ENCODE measurements around the gene TUBB2B. TPM values are rescaled to one million over a fixed set of nuclear protein-coding genes. Genes with fewer than 3 reads are reported as not detected.

The TUBB2B gene
- total and polyA plus RNA-seq, 2 donors (not counting 3 experiments of a cell fraction or from before 2014, with no cell fraction given), result 5.1 to 8.3 TPM

- H3K27ac ChIP-seq (ENCODE audit: insufficient read depth, low read depth, low read length), result no peak overlapping the region
- no peaks in the 10 kb centered on the region for H3K4me1 ChIP-seq (ENCODE audit: control insufficient read depth, extremely low read depth, insufficient read depth, low read length)
- BruUV-seq (replicated peaks), result no TSS peak
- H3K9me3 ChIP-seq (replicated peaks; ENCODE audit: control insufficient read depth, insufficient read depth, low read length), result no peaks in the 10 kb centered on the region
- intact Hi-C loops (cut with micrococcal nuclease), result no loop called here
- dilution Hi-C loops (cut with MboI; ENCODE audit: extremely low pct_ligation_motif_present, low sequenced_read_pairs), result no loop called here
- no peak for FAIRE-seq
- H3K36me3 ChIP-seq (ENCODE audit: control insufficient read depth in 2 of 2, extremely low read depth in 1 of 2, insufficient read depth in 2 of 2, low read length in 2 of 2), result no peaks in the 10 kb centered on the region
- peaks cover 18 to 22% of the 10 kb centered on the region in 2 experiments for H3K27me3 ChIP-seq (ENCODE audit: control insufficient read depth in 2 of 2, insufficient read depth in 2 of 2, low read length in 2 of 2)
- no peak for TF ChIP-seq JUN (IDR thresholded peaks at IDR 0.05; ENCODE audit: borderline replicate concordance, insufficient read depth, insufficient read length, low read depth)
- no peak for TF ChIP-seq FOS (IDR thresholded peaks at IDR 0.05; ENCODE audit: borderline replicate concordance, insufficient read depth, low read length)
- no peak for TF ChIP-seq MYC (IDR thresholded peaks at IDR 0.05; ENCODE audit: low read depth, low read length)
- no peak for TF ChIP-seq POLR2AphosphoS5 (IDR thresholded peaks at IDR 0.05; ENCODE audit: insufficient read depth, low read depth, low read length)
- TF ChIP-seq EZH2 (IDR thresholded peaks at IDR 0.05; ENCODE audit: borderline replicate concordance, low read depth, low read length, severe bottlenecking), result no peak
- no peak for TF ChIP-seq POLR2A (IDR thresholded peaks at IDR 0.05; ENCODE audit: low read depth, low read length)
- no peak for TF ChIP-seq CTCF (IDR thresholded peaks at IDR 0.05; ENCODE audit: extremely low read depth in 1 of 2, insufficient read depth in 1 of 2, low read depth in 1 of 2, low read length in 2 of 2)
- no peak for TF ChIP-seq GATA2 (IDR thresholded peaks at IDR 0.05; ENCODE audit: insufficient read depth, insufficient read length, low read depth, low read length)
- no peak for TF ChIP-seq MAX (IDR thresholded peaks at IDR 0.05; ENCODE audit: insufficient read depth, insufficient read length)
- no peaks in the 10 kb centered on the region for H4K20me1 ChIP-seq (replicated peaks; ENCODE audit: control insufficient read depth, extremely low read depth, insufficient read depth, low read length)
- DNase-seq (ENCODE audit: low read depth, low spot score), result peak; percentile 50
- no peaks in the 10 kb centered on the region for H3K9me1 ChIP-seq (replicated peaks; ENCODE audit: control insufficient read depth, extremely low read depth, insufficient read depth, low read length)
- no peaks in the 10 kb centered on the region for H3K79me2 ChIP-seq (ENCODE audit: control insufficient read depth, insufficient read depth, low read length)
- POLR2A ChIA-PET, result no interaction called here
- H3K4me2 ChIP-seq (ENCODE audit: insufficient read depth, low read length), result peak overlapping the region; percentile 23
- CTCF ChIA-PET, result interaction anchor here (1.1 to 2.9 kb wide), 4 partner anchors 17 to 91 kb away, joined by 3 to 15 read pairs (median 9); partner anchors contain the start of gene TUBB2A
- H2AFZ ChIP-seq (ENCODE audit: low read depth, low read length), result no peak overlapping the region
- H3K4me3 ChIP-seq (replicated peaks in 1 of 3; ENCODE audit: insufficient read depth in 1 of 3, low read depth in 1 of 3, low read length in 3 of 3), result no peak overlapping the region
- H3K9ac ChIP-seq (replicated peaks; ENCODE audit: extremely low read depth, insufficient read depth, low read length), result no peak overlapping the region
These were observed 20.0 kb upstream of the TUBB2B start for GRCh38 chr6:3247255-3248146.
